ENCODE data around the gene BMPR2.

GRCh38 chr2:202530038-202530437 is 153.9 kb downstream of the BMPR2 start:
- TF ChIP-seq CTCF (conservative IDR thresholded peaks at IDR 0.05; ENCODE audit: low read depth, low read length) (no peak), EZH2phosphoT487 (IDR thresholded peaks at IDR 0.05; ENCODE audit: borderline replicate concordance, low read length) (no peak)

Measured in PC-3 (cell line).